HG02840 (cell line): Measurements from ENCODE around the gene WWC2.

ENCODE experiments used
- ATAC-seq: cut with Tn5 transposase; IDR thresholded peaks from one replicate; pipeline ENCODE4 v1.9.1; 2021; ENCODE audit warnings: mild to moderate bottlenecking, moderate library complexity, moderate number of reproducible peaks; ENCODE audit not compliant: unreplicated experiment, low FRiP score

The WWC2 gene

GRCh38 chr4:183248201-183248600 lies 149.1 kb downstream of the WWC2 start:
- no peak for ATAC-seq

GRCh38 chr4:183249854-183250253 lies 150.8 kb downstream of the WWC2 start:
- no peak for ATAC-seq

DNA sequence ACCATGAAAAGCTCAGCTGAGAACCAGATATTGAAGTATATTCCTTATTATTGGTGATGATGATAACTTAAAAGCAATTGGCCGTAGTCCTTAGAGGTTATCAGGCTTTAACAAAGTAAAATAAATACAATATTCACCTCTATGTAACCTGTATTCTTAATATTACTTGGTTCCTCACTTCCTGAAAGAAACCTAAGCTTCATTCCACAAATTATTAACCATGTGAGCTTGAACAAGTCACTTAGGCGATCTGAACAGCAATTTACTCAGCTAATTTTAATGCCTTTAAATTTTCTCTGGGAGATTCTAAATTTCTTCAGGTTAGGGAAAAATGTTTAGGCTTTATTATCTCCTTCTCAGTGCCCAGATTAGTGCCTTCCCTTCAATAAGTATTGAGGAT lies 151.8 kb downstream of the WWC2 start:
- no peak for ATAC-seq

- no peak for ATAC-seq
Observed at GRCh38 chr4:183252959-183253358, 153.9 kb downstream of the WWC2 start.

GRCh38 chr4:183253451-183253850 lies 154.4 kb downstream of the WWC2 start:
- no peak for ATAC-seq

DNA sequence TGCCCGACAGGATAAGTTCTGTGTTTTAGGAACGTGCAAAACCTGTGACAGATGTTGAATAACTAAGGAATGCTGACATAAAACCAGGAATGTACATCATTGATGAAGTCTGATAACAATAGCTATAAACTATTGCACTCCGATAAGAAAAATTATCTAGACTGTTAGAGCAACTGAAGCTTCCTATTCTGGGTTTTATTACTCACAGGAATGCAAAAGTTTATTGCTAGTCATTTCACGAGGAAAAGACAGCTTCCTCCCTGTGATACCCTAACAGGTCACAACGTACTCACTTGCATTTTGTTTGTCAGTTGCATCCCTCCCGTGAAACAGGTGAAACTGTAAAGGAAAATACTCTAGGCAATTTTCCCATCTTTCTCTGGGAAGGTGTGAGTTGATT lies 155.1 kb downstream of the WWC2 start:
- ATAC-seq, result no peak

DNA sequence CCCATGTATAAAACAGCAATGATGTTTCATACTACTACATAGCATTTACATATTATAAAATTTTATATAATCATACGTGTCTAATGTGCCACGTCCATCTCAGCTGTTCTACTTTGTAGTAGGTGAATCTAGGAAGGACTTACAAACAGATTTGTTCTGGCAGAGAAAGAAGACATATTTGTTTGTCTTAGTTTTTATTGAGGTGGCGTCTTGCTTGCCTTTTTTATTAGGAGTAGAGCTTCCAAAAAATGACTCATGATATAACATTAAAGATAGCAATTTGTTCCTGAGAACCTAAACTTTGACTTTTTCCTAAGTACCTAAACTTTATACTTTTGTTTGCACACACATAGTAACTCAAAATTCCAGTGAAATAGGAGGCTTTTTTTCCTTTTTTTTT lies 156.4 kb downstream of the WWC2 start:
- no peak for ATAC-seq

DNA sequence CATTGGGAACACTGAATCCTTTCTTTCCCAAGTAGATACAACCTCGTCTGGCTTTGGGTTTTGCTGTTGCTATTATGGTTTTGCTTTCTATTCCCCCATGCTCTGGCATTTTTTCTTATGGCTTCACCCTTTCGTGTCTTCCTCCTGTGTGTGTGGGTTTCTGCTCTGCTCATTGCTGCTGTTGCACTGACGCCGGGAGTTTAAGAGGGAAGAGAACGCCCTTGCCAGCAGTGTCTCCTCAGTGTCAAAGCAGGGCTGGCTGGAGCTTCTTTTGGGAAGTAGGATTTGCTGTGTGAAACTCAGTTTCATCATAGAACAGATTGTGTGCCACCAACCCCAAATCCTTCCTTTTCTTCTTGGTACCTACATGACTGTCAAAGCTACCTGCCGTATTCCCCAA lies 157.3 kb downstream of the WWC2 start:
- ATAC-seq, result no peak

- ATAC-seq, result no peak
Observed at GRCh38 chr4:183256756-183257385, 157.8 kb downstream of the WWC2 start.

DNA sequence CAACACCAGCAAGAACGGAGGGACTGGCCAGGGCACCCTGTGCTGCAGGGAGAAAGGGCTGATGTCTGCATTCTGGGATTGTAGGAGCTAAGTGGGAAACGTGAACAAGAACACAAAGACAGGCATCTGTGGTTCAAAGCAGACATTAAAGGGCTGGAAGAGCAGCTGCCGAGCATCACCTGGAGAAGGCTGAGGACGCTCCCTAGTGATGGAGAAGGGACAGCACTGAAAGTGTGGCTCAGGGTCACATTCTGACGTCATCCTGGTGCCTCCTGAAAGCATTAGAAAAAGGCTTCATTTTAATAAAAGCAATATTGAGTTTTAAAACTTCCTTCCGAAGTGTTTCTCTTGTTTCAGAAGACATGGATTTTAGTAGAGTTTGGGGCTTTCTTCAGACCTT lies 158.8 kb downstream of the WWC2 start:
- ATAC-seq, result no peak

- no peak for ATAC-seq
Observed at GRCh38 chr4:183260491-183261151, 161.6 kb downstream of the WWC2 start.

DNA sequence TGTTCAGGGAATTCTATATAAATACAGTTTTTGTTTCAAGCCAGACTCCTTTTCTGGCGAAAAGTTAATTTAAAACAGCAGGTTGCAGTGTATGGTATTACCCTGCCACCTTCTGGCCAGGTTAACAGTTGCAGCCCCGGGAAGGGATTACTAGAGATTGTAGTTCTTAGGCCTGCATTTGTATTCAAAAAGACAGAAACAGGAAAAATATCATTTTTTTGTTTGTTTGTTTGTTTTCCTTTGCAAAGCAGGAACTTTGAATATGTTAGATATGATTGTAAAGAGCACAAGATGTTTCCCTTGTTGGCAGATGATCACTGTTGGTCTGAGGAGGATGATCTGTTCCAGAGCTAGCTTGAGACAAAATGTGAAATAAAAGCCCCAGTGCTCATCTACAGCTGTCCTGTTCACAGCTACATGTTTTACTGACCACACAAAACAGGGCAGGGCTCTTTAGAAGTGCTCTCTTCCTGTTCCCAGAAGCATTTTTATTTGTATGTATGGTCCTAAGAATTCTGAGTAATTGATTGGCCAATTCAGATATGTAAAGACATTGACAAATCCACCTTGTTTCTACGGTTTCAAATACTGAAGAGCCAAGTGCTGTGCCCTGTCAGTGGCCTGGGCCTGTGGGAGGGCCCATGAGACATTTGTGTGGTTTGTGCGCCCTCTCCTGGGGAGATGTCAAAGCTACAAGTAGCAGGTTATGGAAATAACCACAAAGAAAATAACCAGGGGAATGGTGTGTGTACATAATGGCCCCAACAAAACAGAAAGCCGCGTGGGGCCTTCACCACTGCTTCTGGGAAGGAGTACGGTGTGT lies 163.1 kb downstream of the WWC2 start:
- ATAC-seq, result peak; percentile 90

DNA sequence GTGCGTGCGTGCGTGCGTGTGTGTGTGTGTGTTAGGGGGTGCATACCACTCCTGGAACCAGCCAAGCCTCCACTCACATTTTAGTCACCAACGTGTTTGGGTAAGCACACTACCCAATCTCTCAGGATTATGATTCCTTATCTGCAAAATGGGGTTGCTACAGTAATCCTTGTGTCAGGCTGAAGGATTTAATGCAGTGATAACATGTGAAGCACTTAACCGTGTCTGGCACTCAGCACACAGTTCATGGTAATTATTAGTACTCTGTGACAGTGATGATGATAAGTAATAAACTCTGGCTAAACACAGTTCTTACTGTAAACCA lies 163.7 kb downstream of the WWC2 start:
- no peak for ATAC-seq

DNA sequence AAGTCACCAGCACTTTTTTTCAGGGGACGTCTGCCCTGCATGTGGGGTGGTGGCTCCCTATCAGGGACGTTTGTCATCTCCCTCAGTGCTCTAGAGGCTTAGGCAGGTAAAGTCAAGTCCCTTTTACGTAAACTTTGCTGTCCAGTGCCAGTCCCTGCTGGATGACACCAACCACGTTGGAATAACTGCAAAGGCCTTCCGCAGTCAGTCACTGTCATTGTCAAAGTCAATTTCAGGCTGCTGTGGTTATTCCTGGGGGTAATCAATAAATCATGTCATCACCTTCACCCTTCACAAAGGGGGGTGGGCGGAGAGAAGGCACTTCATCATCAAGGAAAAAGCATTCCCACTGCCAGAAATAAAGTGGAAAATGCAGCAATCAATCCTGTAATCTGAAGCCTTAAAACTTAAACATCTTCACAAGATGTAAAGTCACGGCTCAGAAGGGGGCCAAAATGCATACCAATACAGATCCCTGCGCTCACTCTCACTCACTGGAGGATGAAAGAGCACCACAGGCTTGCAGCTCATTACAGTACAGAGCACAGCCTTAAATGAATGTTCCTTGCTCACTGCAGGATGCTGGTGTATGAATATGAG lies 164.8 kb downstream of the WWC2 start:
- ATAC-seq, result no peak

GRCh38 chr4:183264614-183265013 lies 165.6 kb downstream of the WWC2 start:
- ATAC-seq, result no peak

DNA sequence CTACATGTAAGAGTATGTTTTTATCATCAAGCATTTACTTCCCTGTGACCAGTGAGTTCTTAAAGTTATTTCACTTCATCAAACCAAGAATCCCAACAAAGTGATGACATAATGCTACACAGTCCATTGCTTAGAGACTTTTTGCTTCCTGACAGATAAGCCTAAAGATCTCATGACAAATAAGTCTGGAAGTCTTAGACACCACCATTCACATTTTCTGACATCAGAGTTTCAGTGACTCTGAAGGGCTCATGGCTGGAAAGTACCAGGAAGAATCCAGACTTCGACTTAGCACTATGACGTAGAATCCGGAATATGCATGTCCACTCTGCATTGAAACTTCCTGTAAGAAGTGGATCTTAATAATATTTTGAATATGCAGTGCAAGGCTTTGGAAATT lies 167.3 kb downstream of the WWC2 start:
- ATAC-seq, result no peak

DNA sequence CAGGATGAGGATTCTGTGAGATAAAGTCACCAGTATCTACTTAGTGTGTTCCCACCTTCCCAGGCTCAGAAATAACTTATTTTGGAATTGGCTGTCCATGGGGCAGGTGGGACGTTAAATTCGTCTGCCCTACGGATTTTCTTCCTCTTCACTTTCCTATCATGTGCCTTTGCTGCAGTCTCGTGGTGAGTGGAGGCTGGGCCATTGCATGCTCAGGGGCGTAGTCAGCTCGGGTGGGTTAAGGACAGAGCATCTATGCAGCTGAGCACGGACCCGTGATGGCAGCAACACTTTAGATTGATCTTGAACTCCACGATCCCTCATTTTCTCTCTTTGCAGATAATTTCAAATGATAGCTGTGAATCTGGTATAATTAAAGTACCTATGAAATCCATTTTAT lies 169.5 kb downstream of the WWC2 start:
- ATAC-seq, result no peak

DNA sequence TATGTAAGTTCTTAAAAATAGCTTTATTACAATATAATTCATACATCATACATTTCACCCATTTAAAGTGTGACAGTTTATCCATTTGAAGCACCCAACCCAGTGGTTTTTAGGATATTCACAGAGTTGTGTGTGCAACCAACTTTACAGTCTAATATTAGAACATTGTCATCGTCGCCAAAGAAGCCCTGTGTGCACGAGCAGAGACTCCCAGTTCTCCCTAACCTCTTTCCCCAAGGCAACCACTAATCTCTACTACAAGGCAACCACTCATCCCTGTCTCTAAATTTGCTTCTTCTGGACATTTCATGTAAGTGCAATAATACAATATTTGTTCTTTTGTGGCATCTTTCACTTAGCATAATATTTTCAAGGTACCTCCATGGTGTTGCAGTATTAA lies 173.3 kb downstream of the WWC2 start:
- ATAC-seq, result no peak

- no peak for ATAC-seq
Observed at GRCh38 chr4:183276106-183276505, 177.0 kb downstream of the WWC2 start.

DNA sequence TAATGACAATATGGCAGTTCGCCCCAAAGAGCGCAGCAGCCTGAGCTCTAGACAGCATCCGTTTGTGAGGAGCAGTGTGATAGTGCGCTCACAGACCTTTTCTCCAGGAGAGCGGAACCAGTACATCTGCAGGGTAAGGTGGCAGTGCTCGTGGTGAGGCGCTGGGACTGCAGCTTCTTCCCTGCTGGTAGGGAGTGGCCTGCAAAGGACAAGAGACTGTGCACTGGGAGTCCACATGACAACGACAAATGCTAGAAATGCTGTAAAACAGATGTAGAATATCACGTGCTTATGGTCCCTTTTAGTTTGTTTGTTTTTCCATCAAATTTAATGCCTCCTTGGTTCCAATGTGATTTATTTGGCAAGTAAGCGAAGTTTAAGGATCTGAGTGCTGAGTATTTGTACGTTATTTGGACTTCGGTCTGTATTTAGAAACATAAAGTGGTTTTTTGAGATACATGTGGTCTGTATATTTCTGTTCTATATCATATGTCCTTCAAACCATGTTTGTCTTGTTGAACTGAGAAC lies 185.3 kb downstream of the WWC2 start:
- ATAC-seq, result no peak

DNA sequence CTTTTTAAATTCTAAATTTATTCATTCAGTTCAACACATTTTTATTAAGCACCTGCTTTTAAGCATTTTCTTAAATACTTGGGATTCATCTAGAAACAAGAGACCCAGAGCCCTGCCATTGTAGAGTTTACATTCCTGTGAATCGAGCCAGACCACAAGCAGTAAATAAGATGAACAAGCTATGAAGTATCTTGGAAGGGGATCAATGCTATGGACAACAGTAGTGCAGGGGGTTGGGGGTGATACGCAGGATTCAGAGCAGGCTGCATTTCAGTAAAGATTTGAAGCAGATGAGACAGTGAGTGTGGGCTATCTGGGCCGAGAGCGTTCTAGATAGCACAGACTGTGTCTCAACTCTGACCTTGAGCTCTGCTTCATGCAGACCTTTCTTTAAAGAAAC lies 185.9 kb downstream of the WWC2 start:
- no peak for ATAC-seq
